Measurements from ENCODE around the gene MAP6.

- TF ChIP-seq CTCF (IDR thresholded peaks at IDR 0.05) (no peak), POLR2A (IDR thresholded peaks at IDR 0.05) (no peak)
Observed at GRCh38 chr11:75560644-75561043, 108.2 kb downstream of the MAP6 start.

Data from Peyer's patch (tissue), 4 donors.